Karpas-422 (cell line): ENCODE results near the gene MEIS2. TPM values are rescaled to one million over a fixed set of nuclear protein-coding genes. Genes with fewer than 3 reads are reported as not detected.

Experiments
- DNase-seq: peaks from one replicate; pipeline ENCODE4 v3.0.0-alpha.2; 2015
- H2AFZ ChIP-seq: fragments of 200-600 bp; sonication (generic); 2 replicates; pipeline ENCODE4 v1.6.1; 2014; ENCODE audit warnings: antibody characterized with exemption, low read length, mixed read lengths
- H3K27ac ChIP-seq: fragments of 200-600 bp; sonication (generic); 2 replicates; pipeline ENCODE4 v1.5.1; 2014; ENCODE audit warnings: mild to moderate bottlenecking, low read length, moderate library complexity
- H3K27me3 ChIP-seq: fragments of 200-600 bp; sonication (generic); 2 replicates; pipeline ENCODE4 v1.6.1; 2014; ENCODE audit warnings: low read length, mixed read lengths
- H3K36me3 ChIP-seq: fragments of 200-600 bp; sonication (generic); 2 replicates; pipeline ENCODE4 v1.6.1; 2014; ENCODE audit warnings: low read length, mixed read lengths; ENCODE audit not compliant: insufficient read depth
- H3K4me1 ChIP-seq: fragments of 200-600 bp; sonication (generic); 2 replicates; pipeline ENCODE4 v1.6.1; 2014; ENCODE audit warnings: mild to moderate bottlenecking, low read length, mixed read lengths
- H3K4me2 ChIP-seq: fragments of 200-600 bp; sonication (generic); 2 replicates; pipeline ENCODE4 v1.6.1; 2014; ENCODE audit warnings: low read length, low read depth, mild to moderate bottlenecking; ENCODE audit not compliant: poor library complexity, severe bottlenecking
- H3K4me3 ChIP-seq: fragments of 200-600 bp; sonication (generic); 2 replicates; pipeline ENCODE4 v1.5.1; 2014; ENCODE audit warnings: mild to moderate bottlenecking, antibody characterized with exemption, low read length, mixed read lengths
- H3K79me2 ChIP-seq: fragments of 200-600 bp; sonication (generic); 2 replicates; pipeline ENCODE4 v1.6.1; 2014; ENCODE audit warnings: mild to moderate bottlenecking, low read length, mixed read lengths
- H3K9ac ChIP-seq: fragments of 200-600 bp; sonication (generic); 2 replicates; pipeline ENCODE4 v1.6.0; 2014; ENCODE audit warnings: low read length
- H3K9me2 ChIP-seq: fragments of 200-600 bp; sonication (generic), shearing (Covaris generic); replicated peaks from 2 replicates; pipeline ENCODE4 v1.6.0; 2014; ENCODE audit warnings: mild to moderate bottlenecking, low read length, moderate library complexity; ENCODE audit not compliant: insufficient read depth
- H3K9me3 ChIP-seq: fragments of 300-700, 200-600 bp; sonication (generic); 2 replicates; pipeline ENCODE4 v1.6.1; 2014; ENCODE audit warnings: low read length, mixed read lengths
- H4K20me1 ChIP-seq: fragments of 200-600 bp; sonication (generic); 2 replicates; pipeline ENCODE4 v1.6.1; 2014; ENCODE audit warnings: mild to moderate bottlenecking, antibody characterized with exemption, low read length, low read depth; ENCODE audit not compliant: insufficient read depth
- total RNA-seq: library from RNA; depleted of rRNA; stranded (reverse); fragments of >200 nt; shearing (Covaris generic); gene quantifications from 2 replicates; pipeline ENCODE4 v1.2.3, GENCODE V29; 2014; ENCODE audit warnings: low replicate concordance

The MEIS2 gene
- total RNA-seq, 1 experiment from 2014 or later, result 68.2 TPM

DNA sequence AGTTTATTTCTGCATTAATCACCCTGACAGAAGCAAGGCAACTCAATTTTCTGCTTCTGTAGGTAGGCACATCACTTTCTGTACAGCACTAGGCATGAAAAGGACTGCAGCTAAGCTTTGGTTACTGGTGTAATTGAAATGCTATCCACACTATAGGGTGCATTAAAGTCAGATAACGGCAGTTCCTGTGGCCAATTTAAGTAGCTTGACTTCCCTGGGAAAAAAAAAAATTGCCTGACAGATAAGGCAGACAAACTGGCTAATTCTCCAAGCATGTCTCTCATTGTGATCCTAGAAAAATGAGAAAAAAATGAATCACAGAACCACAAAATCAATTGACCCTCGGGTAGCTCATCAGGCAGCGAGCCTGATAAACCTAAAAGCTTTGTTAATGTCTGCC, 151.4 kb downstream of the MEIS2 start:
- no peaks in the 10 kb centered on the region for H3K27me3 ChIP-seq
- no peak overlapping the region for H3K4me2 ChIP-seq
- no peak overlapping the region for H3K9ac ChIP-seq
- H2AFZ ChIP-seq, result no peak overlapping the region
- peaks cover 24% of the 10 kb centered on the region; the same call in 1 of the 2 replicates for H3K36me3 ChIP-seq
- no peak for DNase-seq
- H4K20me1 ChIP-seq, result no peaks in the 10 kb centered on the region
- no peaks in the 10 kb centered on the region for H3K9me3 ChIP-seq
- H3K79me2 ChIP-seq, result peaks cover 28% of the 10 kb centered on the region
- no peak overlapping the region for H3K27ac ChIP-seq
- no peak overlapping the region for H3K4me3 ChIP-seq
- H3K9me2 ChIP-seq, result no peaks in the 10 kb centered on the region
- H3K4me1 ChIP-seq, result no peaks in the 10 kb centered on the region; the same call in 1 of the 2 replicates

- H3K4me3 ChIP-seq, result no peak overlapping the region
- H3K4me2 ChIP-seq, result no peak overlapping the region
- H3K9me2 ChIP-seq, result no peaks in the 10 kb centered on the region; the same call in 1 of the 2 replicates
- H3K9ac ChIP-seq, result no peak overlapping the region
- no peaks in the 10 kb centered on the region for H4K20me1 ChIP-seq
- no peak for DNase-seq
- H3K36me3 ChIP-seq, result peaks cover 31% of the 10 kb centered on the region; the same call in 1 of the 2 replicates
- no peaks in the 10 kb centered on the region for H3K4me1 ChIP-seq
- peaks cover 29% of the 10 kb centered on the region for H3K79me2 ChIP-seq
- no peaks in the 10 kb centered on the region for H3K27me3 ChIP-seq
- H3K9me3 ChIP-seq, result no peaks in the 10 kb centered on the region
- H3K27ac ChIP-seq, result no peak overlapping the region
- no peak overlapping the region for H2AFZ ChIP-seq
These were observed 153.2 kb downstream of the MEIS2 start for GRCh38 chr15:36947035-36947719.

DNA sequence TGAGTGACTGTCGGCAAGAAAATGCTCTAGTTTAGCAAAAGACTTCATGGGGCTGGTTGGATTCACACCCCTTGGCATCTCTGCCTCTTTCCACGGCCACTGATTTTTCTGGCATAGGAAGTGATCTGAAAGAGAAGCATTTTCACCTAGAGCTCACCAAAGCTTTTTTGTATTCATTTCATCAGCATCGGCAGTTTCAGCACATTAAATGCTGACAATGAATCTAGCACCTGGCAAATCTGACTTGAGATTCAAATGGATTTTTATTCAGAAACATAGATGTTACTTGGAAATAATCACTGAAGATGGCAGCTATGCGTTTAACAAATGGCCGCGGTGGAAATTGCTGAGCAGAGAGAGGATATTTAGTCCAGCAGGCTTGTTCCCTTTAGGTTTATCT, 155.9 kb downstream of the MEIS2 start:
- H3K27ac ChIP-seq, result no peak overlapping the region
- no peak overlapping the region for H3K9ac ChIP-seq

DNA sequence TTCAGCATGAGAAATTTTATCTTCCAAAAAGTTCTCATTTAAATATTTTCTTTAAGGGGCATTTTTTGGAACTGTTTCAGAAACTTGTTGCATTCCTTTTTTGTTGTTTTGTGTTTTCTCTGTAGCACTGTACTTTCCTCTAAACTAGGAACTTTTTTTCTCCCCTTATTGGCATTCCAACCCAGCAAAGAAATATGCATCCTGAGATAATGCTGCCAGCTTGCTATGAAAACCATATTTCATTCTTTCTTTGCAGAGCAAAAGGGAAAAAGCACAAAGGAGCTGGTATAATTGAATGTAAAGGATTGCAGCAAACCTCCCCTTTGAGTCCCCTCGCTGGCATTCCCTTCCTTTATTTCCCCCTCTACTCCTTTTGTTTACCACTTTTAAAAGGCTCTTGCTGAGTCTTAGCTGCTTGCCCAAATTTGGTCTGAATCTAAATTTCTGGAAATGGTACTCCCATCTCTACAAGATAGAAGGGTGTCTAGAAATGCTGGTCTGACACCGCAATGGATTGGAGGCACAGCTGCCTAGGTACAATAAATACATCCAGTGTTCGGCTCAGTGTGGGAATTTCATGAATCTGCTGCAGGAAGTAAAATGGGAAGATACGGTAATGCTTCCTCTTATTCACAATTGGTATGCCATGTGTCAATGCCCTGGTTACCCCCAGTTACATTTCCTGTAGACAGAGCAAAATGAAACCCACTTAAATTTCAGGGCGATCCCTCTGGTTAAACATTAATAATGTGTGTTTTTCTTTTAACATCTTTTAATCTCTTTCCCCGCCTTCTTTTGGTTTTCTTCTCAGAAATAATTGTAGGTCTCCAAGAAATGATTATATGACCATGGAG, 156.6 kb downstream of the MEIS2 start:
- Histone ChIP-seq H3K4me1 (no peaks in the 10 kb centered on the region), H3K9me3 (no peaks in the 10 kb centered on the region), H3K27ac (no peak overlapping the region), H3K9ac (no peak overlapping the region), H3K9me2 (no peaks in the 10 kb centered on the region; the same call in 1 of the 2 replicates), H3K79me2 (peaks cover 51% of the 10 kb centered on the region), H3K4me3 (no peak overlapping the region), H3K4me2 (no peak overlapping the region), H3K27me3 (no peaks in the 10 kb centered on the region), H3K36me3 (peaks cover 41% of the 10 kb centered on the region; the same call in 1 of the 2 replicates), H4K20me1 (no peaks in the 10 kb centered on the region), H2AFZ (no peak overlapping the region)
- DNase-seq, result no peak

More for the DNA sequence above, 155.9 kb downstream of the MEIS2 start:
- H3K4me2 ChIP-seq, result no peak overlapping the region
- no peak for DNase-seq
- no peaks in the 10 kb centered on the region; the same call in 1 of the 2 replicates for H3K9me2 ChIP-seq
- peaks cover 41% of the 10 kb centered on the region; the same call in 1 of the 2 replicates for H3K36me3 ChIP-seq
- H3K79me2 ChIP-seq, result peaks cover 45% of the 10 kb centered on the region
- H2AFZ ChIP-seq, result no peak overlapping the region
- no peaks in the 10 kb centered on the region for H3K4me1 ChIP-seq
- no peaks in the 10 kb centered on the region for H3K27me3 ChIP-seq
- no peak overlapping the region for H3K4me3 ChIP-seq
- no peaks in the 10 kb centered on the region for H3K9me3 ChIP-seq
- no peaks in the 10 kb centered on the region for H4K20me1 ChIP-seq

- Histone ChIP-seq H3K9me3 (no peaks in the 10 kb centered on the region), H4K20me1 (no peaks in the 10 kb centered on the region), H2AFZ (no peak overlapping the region), H3K4me1 (no peaks in the 10 kb centered on the region), H3K4me2 (no peak overlapping the region), H3K27me3 (no peaks in the 10 kb centered on the region), H3K4me3 (no peak overlapping the region), H3K79me2 (peaks cover 51% of the 10 kb centered on the region), H3K36me3 (peaks cover 36% of the 10 kb centered on the region; the same call in 1 of the 2 replicates), H3K9ac (no peak overlapping the region), H3K9me2 (no peaks in the 10 kb centered on the region; the same call in 1 of the 2 replicates), H3K27ac (no peak overlapping the region)
- DNase-seq, result no peak
These were observed 158.0 kb downstream of the MEIS2 start for GRCh38 chr15:36942248-36942827.

DNA sequence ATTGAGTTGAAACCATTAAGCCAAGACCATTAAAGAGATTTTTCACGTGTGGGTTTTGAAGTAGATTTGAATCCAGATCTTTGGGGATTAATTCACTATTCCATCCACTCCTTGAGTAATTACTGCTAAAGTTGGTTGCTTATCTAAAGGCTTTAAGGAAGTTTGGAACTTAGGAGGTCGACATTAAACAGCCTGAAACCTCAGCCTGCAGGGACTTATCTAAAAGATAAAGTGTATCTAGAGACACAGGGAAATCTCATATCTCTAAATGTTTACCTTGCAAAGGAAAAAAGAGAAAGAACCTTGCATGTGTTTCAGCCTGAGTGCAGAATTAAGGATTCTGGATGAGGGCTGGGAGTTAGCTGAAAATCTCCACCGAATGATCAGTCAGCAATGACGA, 158.6 kb downstream of the MEIS2 start:
- H3K9me3 ChIP-seq, result no peaks in the 10 kb centered on the region
- H3K4me3 ChIP-seq, result no peak overlapping the region
- H3K27me3 ChIP-seq, result no peaks in the 10 kb centered on the region
- H3K4me1 ChIP-seq, result no peaks in the 10 kb centered on the region
- no peaks in the 10 kb centered on the region for H4K20me1 ChIP-seq
- H2AFZ ChIP-seq, result no peak overlapping the region
- DNase-seq, result no peak
- H3K9me2 ChIP-seq, result no peaks in the 10 kb centered on the region; the same call in 1 of the 2 replicates
- peaks cover 32% of the 10 kb centered on the region; the same call in 1 of the 2 replicates for H3K36me3 ChIP-seq
- no peak overlapping the region for H3K27ac ChIP-seq
- peaks cover 51% of the 10 kb centered on the region for H3K79me2 ChIP-seq
- no peak overlapping the region for H3K4me2 ChIP-seq
- H3K9ac ChIP-seq, result no peak overlapping the region

GRCh38 chr15:36940636-36941260, 159.6 kb downstream of the MEIS2 start:
- Histone ChIP-seq H3K4me2 (no peak overlapping the region), H3K4me1 (no peaks in the 10 kb centered on the region), H4K20me1 (no peaks in the 10 kb centered on the region), H3K9ac (no peak overlapping the region), H2AFZ (no peak overlapping the region), H3K27me3 (no peaks in the 10 kb centered on the region), H3K36me3 (peaks cover 24% of the 10 kb centered on the region; the same call in 1 of the 2 replicates), H3K27ac (no peak overlapping the region), H3K9me3 (no peaks in the 10 kb centered on the region), H3K4me3 (no peak overlapping the region), H3K79me2 (peaks cover 53% of the 10 kb centered on the region), H3K9me2 (no peaks in the 10 kb centered on the region; the same call in 1 of the 2 replicates)
- DNase-seq, result no peak
